Central memory CD8-positive, alpha-beta T cell (primary cell): Measurements from ENCODE around the gene EVL.
A peak's percentile ranks its signal among the peaks of the same experiment; 100 is the strongest.

ENCODE experiments used
- ATAC-seq: fragments of 150-1000 bp; cut with Tn5 transposase; replicated peaks from 2 replicates; pipeline ENCODE4 v1.10.0; 2022; ENCODE audit warnings: mild to moderate bottlenecking, moderate FRiP score, moderate number of reproducible peaks; ENCODE audit not compliant: poor library complexity, severe bottlenecking; ENCODE audit errors: extremely low read depth
- DNase-seq, 2 donors: peaks; one replicate each; pipeline ENCODE4 v3.0.0; 2021; ENCODE audit warnings: low spot score in 2 of 2
- H3K27ac Mint-ChIP-seq: one replicate; pipeline ENCODE4 v1.8.0; 2022; ENCODE audit warnings: low read depth, mild to moderate bottlenecking, moderate library complexity, mixed read lengths
- H3K27me3 Mint-ChIP-seq: one replicate; pipeline ENCODE4 v1.8.0; 2022; ENCODE audit warnings: mixed read lengths
- H3K36me3 Mint-ChIP-seq: one replicate; pipeline ENCODE4 v1.8.0; 2022; ENCODE audit warnings: mild to moderate bottlenecking, moderate library complexity, mixed read lengths; ENCODE audit not compliant: insufficient read depth
- H3K4me1 Mint-ChIP-seq: one replicate; pipeline ENCODE4 v1.8.0; 2022; ENCODE audit warnings: mixed read lengths
- H3K4me3 Mint-ChIP-seq: one replicate; pipeline ENCODE4 v1.8.0; 2022; ENCODE audit warnings: mild to moderate bottlenecking, moderate library complexity, mixed read lengths
- H3K9me3 Mint-ChIP-seq: one replicate; pipeline ENCODE4 v1.8.0; 2022; ENCODE audit warnings: mixed read lengths

Gene EVL

DNA sequence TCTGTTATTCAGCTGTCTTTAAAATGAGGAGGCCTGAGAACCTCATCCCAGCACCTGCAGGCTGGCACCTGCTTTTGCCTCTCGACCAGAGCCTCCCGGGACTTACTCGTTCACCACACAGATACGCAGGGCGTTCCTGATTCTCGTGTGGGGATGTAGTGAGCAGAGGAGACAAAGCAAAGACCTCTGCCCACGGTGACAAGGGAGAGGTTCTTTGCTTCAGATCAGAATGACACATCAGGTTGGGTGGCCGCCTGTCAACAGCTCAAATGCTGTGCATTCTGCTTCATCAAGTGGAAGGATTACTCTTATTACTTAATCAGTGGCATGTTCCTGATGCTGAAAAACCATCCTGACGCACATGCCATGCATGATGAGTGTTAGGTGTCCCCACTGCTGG is 69.9 kb downstream of the EVL start:
- H3K4me3 Mint-ChIP-seq = no peak overlapping the region
- H3K27me3 Mint-ChIP-seq = no peaks in the 10 kb centered on the region
- H3K27ac Mint-ChIP-seq = no peak overlapping the region
- peaks cover 9% of the 10 kb centered on the region for H3K4me1 Mint-ChIP-seq
- no peaks in the 10 kb centered on the region for H3K9me3 Mint-ChIP-seq
- peaks cover 60% of the 10 kb centered on the region for H3K36me3 Mint-ChIP-seq
- ATAC-seq (no peak), DNase-seq (no peak)

DNA sequence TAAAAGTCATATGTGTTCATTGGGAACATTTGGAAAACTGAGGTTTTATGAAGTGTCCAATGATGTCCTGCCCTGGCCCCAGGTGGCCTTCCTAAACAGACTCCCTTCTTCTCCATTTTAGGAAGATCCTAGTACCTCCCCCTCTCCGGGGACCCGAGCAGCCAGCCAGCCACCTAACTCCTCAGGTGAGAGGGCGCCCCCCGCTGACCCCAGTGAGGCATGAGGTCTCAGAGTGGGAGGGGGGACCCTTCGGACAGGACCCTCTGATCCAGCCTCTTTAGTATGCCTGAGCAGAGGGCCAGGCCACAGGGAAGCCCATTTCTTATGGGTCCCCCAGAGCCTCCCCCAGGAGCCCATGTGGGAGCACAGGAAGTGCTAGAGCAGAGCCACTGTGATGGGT is 70.6 kb downstream of the EVL start:
- Mint-ChIP-seq H3K9me3 (no peaks in the 10 kb centered on the region), H3K4me1 (peaks cover 9% of the 10 kb centered on the region), H3K27ac (no peak overlapping the region), H3K36me3 (peaks cover 63% of the 10 kb centered on the region), H3K27me3 (no peaks in the 10 kb centered on the region), H3K4me3 (no peak overlapping the region)
- DNase-seq = no peak
- ATAC-seq = no peak

DNA sequence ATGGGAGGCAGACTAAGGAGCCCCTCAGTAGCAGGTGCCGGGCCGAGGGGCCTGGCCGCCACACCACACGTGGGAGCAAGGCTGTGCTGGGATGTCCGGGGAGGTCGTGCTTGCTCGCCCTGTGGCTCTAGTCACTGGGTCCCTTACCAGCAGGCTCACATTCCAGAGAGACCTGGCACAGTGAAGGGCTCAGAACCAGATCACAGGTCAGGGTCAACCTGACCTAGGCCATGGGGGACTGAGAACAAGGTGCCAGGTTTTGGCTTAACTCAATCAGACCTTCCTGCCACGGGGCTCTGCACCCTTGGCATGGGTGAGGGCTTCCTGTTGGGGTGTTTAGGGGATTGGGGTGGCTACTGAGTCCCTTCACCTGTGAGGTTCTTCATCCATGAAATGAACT is 72.0 kb downstream of the EVL start:
- no peaks in the 10 kb centered on the region for H3K9me3 Mint-ChIP-seq
- H3K36me3 Mint-ChIP-seq = peaks cover 64% of the 10 kb centered on the region
- peaks cover 9% of the 10 kb centered on the region for H3K4me1 Mint-ChIP-seq
- H3K27ac Mint-ChIP-seq = no peak overlapping the region
- H3K27me3 Mint-ChIP-seq = no peaks in the 10 kb centered on the region
- no peak overlapping the region for H3K4me3 Mint-ChIP-seq
- no peak for ATAC-seq
- DNase-seq = no peak

DNA sequence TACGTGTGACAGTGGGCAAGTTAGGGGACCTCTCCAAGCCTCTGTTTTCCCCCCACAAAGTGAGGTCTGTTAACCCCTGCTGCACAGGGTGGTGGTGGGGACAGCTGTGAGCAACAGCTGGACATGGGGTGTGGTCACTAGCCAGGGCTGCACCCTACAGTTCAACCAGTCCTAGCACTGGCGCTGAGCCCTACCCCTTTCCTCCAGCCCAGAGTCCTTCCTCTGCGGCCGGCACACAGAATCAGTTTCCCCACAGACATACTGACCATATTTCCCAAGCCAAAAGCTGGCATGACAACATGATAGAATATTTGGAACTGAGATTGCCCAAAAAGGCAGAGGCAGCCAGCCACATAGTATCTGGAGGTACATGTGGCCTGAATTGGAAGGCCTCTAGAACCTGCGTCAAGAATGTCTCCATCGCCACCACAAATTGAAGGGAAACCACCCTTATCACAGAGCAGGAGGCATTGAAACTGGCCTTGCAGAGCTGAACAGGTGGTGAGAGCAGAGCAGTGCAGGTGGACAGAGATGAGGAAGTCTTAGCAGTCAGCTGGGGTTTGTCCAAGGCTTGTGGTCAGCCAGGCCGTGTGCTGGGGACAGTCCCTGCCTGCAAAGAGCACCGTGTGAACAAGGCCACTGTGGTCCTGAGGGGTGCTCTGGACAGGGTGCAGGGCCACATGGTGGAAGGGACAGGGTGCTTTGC is 73.0 kb downstream of the EVL start:
- H3K4me3 Mint-ChIP-seq = no peak overlapping the region
- no peak for ATAC-seq
- H3K36me3 Mint-ChIP-seq = peaks cover 60% of the 10 kb centered on the region

DNA sequence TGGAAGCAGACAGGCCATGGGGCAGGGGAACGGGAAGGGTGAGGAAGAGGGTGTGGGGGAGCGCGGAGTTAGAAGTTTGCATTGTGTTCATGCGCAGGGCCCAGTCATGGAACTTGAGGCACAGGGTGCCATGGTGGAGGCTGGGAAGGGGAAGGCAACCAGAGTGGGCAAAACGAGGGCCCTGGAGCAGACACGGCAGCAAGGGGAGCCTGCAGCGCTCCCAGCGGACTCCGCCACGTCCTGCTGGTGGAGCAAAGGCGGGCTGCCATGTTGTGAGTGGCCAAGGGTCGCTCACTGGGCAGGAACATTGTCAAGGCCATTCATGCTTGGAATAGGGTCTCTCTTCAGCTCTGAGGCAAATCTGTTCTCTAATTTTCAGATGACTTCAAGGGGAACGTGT is 73.7 kb downstream of the EVL start:
- peaks cover 9% of the 10 kb centered on the region for H3K4me1 Mint-ChIP-seq
- H3K9me3 Mint-ChIP-seq = no peaks in the 10 kb centered on the region
- no peak for DNase-seq
- H3K27me3 Mint-ChIP-seq = no peaks in the 10 kb centered on the region
- no peak overlapping the region for H3K27ac Mint-ChIP-seq
- no peak for ATAC-seq
- H3K4me3 Mint-ChIP-seq = no peak overlapping the region
- peaks cover 57% of the 10 kb centered on the region for H3K36me3 Mint-ChIP-seq

More for the DNA sequence above, 73.0 kb downstream of the EVL start:
- Mint-ChIP-seq H3K27ac (no peak overlapping the region), H3K4me1 (peaks cover 9% of the 10 kb centered on the region), H3K9me3 (no peaks in the 10 kb centered on the region), H3K27me3 (no peaks in the 10 kb centered on the region)
- DNase-seq = no peak

DNA sequence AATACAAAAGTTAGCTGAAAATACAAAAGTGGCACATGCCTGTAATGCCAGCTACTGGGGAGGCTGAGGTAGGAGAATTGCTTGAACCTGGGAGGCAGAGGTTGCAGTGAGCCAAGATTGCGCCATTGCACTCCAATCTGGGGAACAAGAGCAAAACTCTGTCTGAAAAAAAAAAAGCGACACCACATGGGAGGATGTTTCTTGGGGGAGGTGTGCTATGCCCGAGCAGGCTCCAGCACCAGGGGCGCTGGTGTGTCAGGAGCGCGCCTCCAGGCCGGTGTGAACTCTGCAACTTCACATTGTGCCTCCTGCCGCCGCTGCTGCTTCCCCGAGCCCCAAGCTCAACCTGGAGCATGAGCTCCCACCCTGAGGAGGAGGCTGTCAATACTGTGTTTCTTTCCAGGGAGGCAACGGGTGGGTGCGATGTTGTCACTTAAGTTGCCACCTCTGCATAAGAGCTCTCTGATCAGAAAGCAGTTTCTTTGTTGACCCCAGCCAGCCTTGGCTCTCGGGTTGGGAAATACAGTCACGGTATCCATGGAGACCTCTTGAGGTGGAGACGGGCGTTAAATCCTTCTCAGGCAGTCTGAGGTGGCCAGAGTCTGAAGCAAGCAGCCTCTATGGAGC is 75.3 kb downstream of the EVL start:
- peaks cover 53% of the 10 kb centered on the region for H3K36me3 Mint-ChIP-seq
- no peak for DNase-seq

DNA sequence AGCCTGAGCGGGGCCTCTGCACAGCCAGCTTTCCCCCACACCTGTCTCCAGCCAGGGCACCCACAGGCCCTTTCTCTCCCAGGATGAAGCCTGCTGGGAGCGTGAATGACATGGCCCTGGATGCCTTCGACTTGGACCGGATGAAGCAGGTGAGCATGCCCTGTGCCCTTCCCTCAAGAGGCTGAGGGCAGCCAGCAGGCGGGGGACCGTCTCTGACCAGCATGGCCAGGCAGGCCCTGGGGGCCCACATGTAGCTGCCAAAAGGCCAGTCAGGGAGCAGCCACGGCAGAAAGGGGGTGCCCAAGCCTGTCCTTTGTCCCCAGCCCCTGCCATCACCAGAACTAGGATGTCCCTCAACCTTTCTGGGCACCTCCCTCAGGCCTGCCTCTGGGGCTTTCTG is 75.9 kb downstream of the EVL start:
- no peaks in the 10 kb centered on the region for H3K9me3 Mint-ChIP-seq
- no peaks in the 10 kb centered on the region for H3K27me3 Mint-ChIP-seq
- H3K27ac Mint-ChIP-seq = no peak overlapping the region
- peaks cover 55% of the 10 kb centered on the region for H3K36me3 Mint-ChIP-seq
- no peak overlapping the region for H3K4me3 Mint-ChIP-seq
- ATAC-seq (no peak), DNase-seq (no peak)
- peaks cover 9% of the 10 kb centered on the region for H3K4me1 Mint-ChIP-seq

More for the DNA sequence above, 75.3 kb downstream of the EVL start:
- Mint-ChIP-seq H3K4me1 (peaks cover 9% of the 10 kb centered on the region), H3K4me3 (no peak overlapping the region), H3K27me3 (no peaks in the 10 kb centered on the region), H3K27ac (no peak overlapping the region), H3K9me3 (no peaks in the 10 kb centered on the region)
- ATAC-seq = no peak

DNA sequence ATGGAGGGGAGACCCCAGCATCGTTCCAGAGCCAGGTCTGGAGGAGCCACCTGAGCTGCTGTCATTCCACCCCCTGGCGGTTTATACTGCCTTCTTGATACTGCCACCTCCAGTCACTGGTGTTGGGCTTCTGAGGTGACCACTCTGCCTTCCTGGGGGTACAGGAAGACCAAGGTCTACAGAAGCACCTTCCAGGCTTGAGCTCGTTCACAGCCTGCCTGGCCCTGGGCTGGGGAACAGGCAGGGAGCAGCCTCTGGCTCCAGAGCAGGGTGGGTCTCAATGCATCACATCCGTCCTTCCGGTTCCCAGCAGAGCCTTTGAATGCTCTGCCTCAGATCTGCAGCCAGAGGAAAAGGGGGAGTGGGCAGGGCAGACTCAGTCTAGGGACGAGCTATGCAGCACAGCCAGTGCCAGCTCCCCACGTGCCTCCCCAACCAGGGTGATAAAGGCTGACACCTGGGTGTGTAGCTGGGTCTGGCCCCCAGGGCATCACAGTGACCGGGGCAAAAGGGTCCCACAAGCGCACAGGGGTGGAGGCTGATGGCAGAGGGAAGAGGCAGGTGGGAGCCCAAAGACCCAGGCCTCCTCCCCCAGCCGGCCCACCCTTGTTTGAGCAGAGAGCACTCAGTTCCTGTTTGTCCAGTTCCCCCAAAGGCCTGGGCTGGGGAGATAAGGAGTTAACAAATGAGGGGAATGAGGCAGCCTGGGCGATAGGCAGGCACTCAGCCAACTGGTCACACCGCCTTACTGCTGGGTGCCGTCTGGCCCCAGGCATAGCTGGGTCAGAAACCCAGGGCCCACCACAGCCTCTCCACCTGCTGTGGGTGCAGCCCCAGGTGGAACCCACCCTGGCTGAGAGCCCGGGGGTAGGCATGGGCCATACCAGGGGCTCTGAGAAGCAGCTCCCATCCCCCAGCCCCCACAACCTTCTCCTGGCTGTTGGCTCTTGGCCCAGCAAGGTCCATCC is 77.1 kb downstream of the EVL start:
- H3K4me1 Mint-ChIP-seq = peaks cover 12% of the 10 kb centered on the region
- H3K27me3 Mint-ChIP-seq = no peaks in the 10 kb centered on the region
- H3K4me3 Mint-ChIP-seq = no peak overlapping the region
- no peak overlapping the region for H3K27ac Mint-ChIP-seq
- no peak for DNase-seq
- ATAC-seq = no peak
- no peaks in the 10 kb centered on the region for H3K9me3 Mint-ChIP-seq
- peaks cover 54% of the 10 kb centered on the region for H3K36me3 Mint-ChIP-seq

DNA sequence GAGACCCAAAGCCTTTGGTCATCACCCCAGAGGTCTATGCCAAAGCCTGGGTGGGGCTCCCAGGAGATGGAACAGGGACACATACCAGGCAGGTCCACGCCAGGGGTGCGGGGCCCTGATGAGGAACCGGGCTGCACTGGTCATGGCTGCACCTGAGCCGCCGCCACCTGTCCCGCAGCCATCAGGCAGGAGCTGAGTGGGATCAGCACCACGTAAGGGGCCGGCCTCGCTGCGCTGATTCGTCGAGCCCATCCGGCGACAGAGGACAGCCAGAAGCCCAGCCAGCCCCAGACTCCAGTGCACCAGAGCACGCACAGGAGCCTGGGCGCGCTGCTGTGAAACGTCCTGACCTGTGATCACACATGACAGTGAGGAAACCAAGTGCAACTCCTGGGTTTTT is 78.3 kb downstream of the EVL start:
- Mint-ChIP-seq H3K4me1 (peaks cover 18% of the 10 kb centered on the region), H3K27ac (no peak overlapping the region), H3K9me3 (no peaks in the 10 kb centered on the region), H3K36me3 (peaks cover 45% of the 10 kb centered on the region), H3K4me3 (no peak overlapping the region), H3K27me3 (no peaks in the 10 kb centered on the region)
- no peak for ATAC-seq
- DNase-seq = no peak

DNA sequence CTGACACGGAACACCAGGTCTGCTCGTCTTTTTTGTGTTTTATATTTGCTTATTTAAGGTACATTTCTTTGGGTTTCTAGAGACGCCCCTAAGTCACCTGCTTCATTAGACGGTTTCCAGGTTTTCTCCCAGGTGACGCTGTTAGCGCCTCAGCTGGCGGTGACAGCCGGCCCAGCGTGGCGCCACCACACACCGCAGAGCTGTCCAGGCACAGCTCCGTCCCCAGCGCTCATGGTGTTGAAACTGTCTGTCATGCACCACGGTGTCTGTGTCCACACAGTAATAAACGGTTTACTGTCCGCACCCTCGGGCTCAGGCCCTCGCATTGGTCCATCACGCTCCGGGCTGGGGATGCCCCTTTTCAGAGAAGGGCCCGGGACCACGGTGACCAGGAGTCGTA is 78.7 kb downstream of the EVL start:
- DNase-seq = no peak
- Mint-ChIP-seq H3K27ac (no peak overlapping the region), H3K27me3 (no peaks in the 10 kb centered on the region), H3K4me3 (no peak overlapping the region), H3K36me3 (peaks cover 41% of the 10 kb centered on the region), H3K9me3 (no peaks in the 10 kb centered on the region), H3K4me1 (peaks cover 18% of the 10 kb centered on the region)
- ATAC-seq = no peak

DNA sequence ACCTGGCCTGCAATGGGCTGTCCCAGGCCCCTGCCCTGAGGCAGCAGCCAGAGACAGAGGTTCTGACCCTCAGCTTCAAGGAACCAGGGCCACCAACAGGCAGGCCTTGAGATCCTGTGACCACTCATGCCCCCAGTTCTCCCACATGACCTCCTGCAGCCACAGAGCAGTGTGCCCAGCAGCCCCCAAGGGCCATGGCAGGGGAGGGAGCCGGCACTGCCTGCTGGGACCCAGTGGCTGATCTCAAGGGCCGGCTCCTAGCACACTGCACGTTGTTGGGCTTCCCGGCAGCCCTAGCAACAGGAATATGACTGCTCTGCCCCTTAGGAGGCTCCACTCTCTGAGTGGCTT is 79.4 kb downstream of the EVL start:
- DNase-seq (no peak), ATAC-seq (no peak)
- no peaks in the 10 kb centered on the region for H3K27me3 Mint-ChIP-seq
- no peaks in the 10 kb centered on the region for H3K9me3 Mint-ChIP-seq
- H3K36me3 Mint-ChIP-seq = peaks cover 39% of the 10 kb centered on the region
- H3K4me3 Mint-ChIP-seq = no peak overlapping the region
- peaks cover 17% of the 10 kb centered on the region for H3K4me1 Mint-ChIP-seq
- no peak overlapping the region for H3K27ac Mint-ChIP-seq

DNA sequence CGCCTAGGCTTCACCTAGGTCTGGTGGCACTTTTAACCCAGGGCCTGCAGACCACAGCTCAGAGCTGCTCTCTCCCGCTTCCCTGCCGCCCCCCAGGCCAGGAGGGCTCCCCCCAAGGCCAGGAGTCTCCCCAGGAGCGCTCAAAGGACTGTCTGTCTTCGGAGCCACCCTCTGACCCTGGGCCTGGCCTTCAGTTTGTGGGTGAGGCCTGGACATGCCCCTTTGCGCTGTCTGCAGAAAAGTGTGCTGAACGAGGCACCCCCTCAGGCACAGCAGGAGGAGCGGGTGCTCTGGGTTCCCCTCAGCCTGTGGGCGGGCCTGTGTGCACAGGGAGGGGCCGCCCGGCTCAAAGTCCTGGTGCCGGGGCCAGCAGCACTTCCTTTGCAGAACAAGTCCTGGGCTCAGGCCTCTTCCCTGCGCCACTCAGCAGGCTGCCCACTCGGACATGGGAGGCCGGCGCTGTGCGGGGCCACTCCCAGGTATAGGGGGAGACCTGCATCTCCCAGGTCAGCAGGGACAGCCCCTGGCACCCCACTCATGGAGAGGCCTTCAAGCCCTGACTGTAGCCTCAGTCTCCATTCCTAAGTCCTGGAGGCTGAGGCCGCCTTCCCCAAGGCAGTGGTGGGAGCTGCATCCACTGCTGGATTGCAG is 79.9 kb downstream of the EVL start:
- H3K27me3 Mint-ChIP-seq = no peaks in the 10 kb centered on the region
- peaks cover 17% of the 10 kb centered on the region for H3K4me1 Mint-ChIP-seq
- H3K36me3 Mint-ChIP-seq = peaks cover 37% of the 10 kb centered on the region
- H3K4me3 Mint-ChIP-seq = no peak overlapping the region
- H3K27ac Mint-ChIP-seq = peak overlapping the region; percentile 65
- DNase-seq = no peak
- no peaks in the 10 kb centered on the region for H3K9me3 Mint-ChIP-seq
- ATAC-seq = no peak
